GM21367 (cell line): Measurements from ENCODE around the gene INTS6L.
"Not testable (repeated sequence)": the region's sequence is repeated elsewhere in the genome, so short reads cannot be mapped to it uniquely, and the experiment has no call there.

Experiments used
- ATAC-seq: cut with Tn5 transposase; IDR thresholded peaks from one replicate; pipeline ENCODE4 v1.9.1; 2021; ENCODE audit not compliant: unreplicated experiment

Gene INTS6L

GRCh38 chrX:135596495-135596894 is 76.0 kb downstream of the INTS6L start:
- ATAC-seq, result no peak

GRCh38 chrX:135605906-135606305 is 85.4 kb downstream of the INTS6L start:
- no peak for ATAC-seq

GRCh38 chrX:135624408-135625204 is 104.1 kb downstream of the INTS6L start:
- not testable (repeated sequence) for ATAC-seq

GRCh38 chrX:135625995-135626394 is 105.5 kb downstream of the INTS6L start:
- ATAC-seq, result no peak

GRCh38 chrX:135629342-135629741 is 108.9 kb downstream of the INTS6L start:
- ATAC-seq, result no peak
